Progenitor cell of endocrine pancreas (in vitro differentiated cells): ENCODE results near the gene HEATR3. TPM values are rescaled to one million over a fixed set of nuclear protein-coding genes. Genes with fewer than 3 reads are reported as not detected.

Experiments used
- DNase-seq: peaks from one replicate; pipeline ENCODE4 v3.0.0; 2021; ENCODE audit warnings: low spot score; ENCODE audit not compliant: unreplicated experiment
- H3K27ac Mint-ChIP-seq: 2 replicates; pipeline ENCODE4 v1.8.0; 2021; ENCODE audit warnings: mild to moderate bottlenecking, moderate library complexity, mixed read lengths
- H3K27me3 Mint-ChIP-seq: 2 replicates; pipeline ENCODE4 v1.8.0; 2021; ENCODE audit warnings: mixed read lengths
- H3K36me3 Mint-ChIP-seq: 2 replicates; pipeline ENCODE4 v1.8.0; 2022; ENCODE audit warnings: mixed read lengths; ENCODE audit not compliant: insufficient read depth
- H3K4me1 Mint-ChIP-seq: 2 replicates; pipeline ENCODE4 v1.8.0; 2021; ENCODE audit warnings: low read depth, mixed read lengths
- H3K4me3 Mint-ChIP-seq: 2 replicates; pipeline ENCODE4 v1.8.0; 2021; ENCODE audit warnings: low read depth, mild to moderate bottlenecking, moderate library complexity, mixed read lengths
- H3K9me3 Mint-ChIP-seq: 2 replicates; pipeline ENCODE4 v1.8.0; 2021; ENCODE audit warnings: low read depth, mixed read lengths
- CTCF ChIP-seq: fragments of 200-600 bp; sonication (generic); IDR thresholded peaks from one replicate; pipeline ENCODE4 v1.5.0; 2021; ENCODE audit warnings: antibody characterized with exemption, mild to moderate bottlenecking; ENCODE audit not compliant: unreplicated experiment
- total RNA-seq: library from RNA; stranded (reverse); gene quantifications from 2 replicates; pipeline ENCODE4 v1.2.1, GENCODE V29; 2021

Gene HEATR3
- total RNA-seq, 1 donor from 2014 or later, result 18.1 TPM

GRCh38 chr16:50066482-50067289 lies 916 bp downstream of the HEATR3 start:
- Mint-ChIP-seq H3K4me1 (peaks cover 11% of the 10 kb centered on the region), H3K4me3 (peak overlapping the region; percentile 79), H3K27me3 (no peaks in the 10 kb centered on the region), H3K27ac (peak overlapping the region; percentile 76), H3K36me3 (peaks cover 2% of the 10 kb centered on the region), H3K9me3 (no peaks in the 10 kb centered on the region)
- peak; percentile 29 for TF ChIP-seq CTCF
- no peak for DNase-seq

GRCh38 chr16:50067290-50067853 lies 1.6 kb downstream of the HEATR3 start:
- Mint-ChIP-seq H3K4me3 (peak overlapping the region; percentile 79), H3K27me3 (no peaks in the 10 kb centered on the region), H3K36me3 (peaks cover 2% of the 10 kb centered on the region), H3K9me3 (no peaks in the 10 kb centered on the region), H3K27ac (peak overlapping the region; percentile 77), H3K4me1 (peaks cover 11% of the 10 kb centered on the region)
- no peak for DNase-seq
- peak; percentile 51 for TF ChIP-seq CTCF

GRCh38 chr16:50068550-50068949 lies 2.8 kb downstream of the HEATR3 start:
- peaks cover 2% of the 10 kb centered on the region for H3K36me3 Mint-ChIP-seq
- H3K4me3 Mint-ChIP-seq, result no peak overlapping the region
- TF ChIP-seq CTCF, result no peak

GRCh38 chr16:50069060-50069459 lies 3.3 kb downstream of the HEATR3 start:
- peaks cover 2% of the 10 kb centered on the region for H3K36me3 Mint-ChIP-seq
- H3K4me3 Mint-ChIP-seq, result no peak overlapping the region
- H3K27ac Mint-ChIP-seq, result no peak overlapping the region
- H3K4me1 Mint-ChIP-seq, result peaks cover 11% of the 10 kb centered on the region
- no peaks in the 10 kb centered on the region for H3K9me3 Mint-ChIP-seq
- no peaks in the 10 kb centered on the region for H3K27me3 Mint-ChIP-seq
- no peak for DNase-seq
- no peak for TF ChIP-seq CTCF

More at GRCh38 chr16:50068550-50068949, 2.8 kb downstream of the HEATR3 start:
- DNase-seq, result no peak
- H3K4me1 Mint-ChIP-seq, result peaks cover 11% of the 10 kb centered on the region
- no peaks in the 10 kb centered on the region for H3K9me3 Mint-ChIP-seq
- H3K27ac Mint-ChIP-seq, result no peak overlapping the region
- H3K27me3 Mint-ChIP-seq, result no peaks in the 10 kb centered on the region

- peak overlapping the region; percentile 56 for H3K27ac Mint-ChIP-seq
- H3K36me3 Mint-ChIP-seq, result peaks cover 3% of the 10 kb centered on the region
- no peak for DNase-seq
- TF ChIP-seq CTCF, result no peak
- no peaks in the 10 kb centered on the region for H3K9me3 Mint-ChIP-seq
- no peak overlapping the region for H3K4me3 Mint-ChIP-seq
- H3K27me3 Mint-ChIP-seq, result no peaks in the 10 kb centered on the region
- peaks cover 11% of the 10 kb centered on the region for H3K4me1 Mint-ChIP-seq
These were observed 5.4 kb downstream of the HEATR3 start for GRCh38 chr16:50071075-50071671.
